Measurements from ENCODE around the gene TRIO. TPM values are rescaled to one million over a fixed set of nuclear protein-coding genes. Genes with fewer than 3 reads are reported as not detected.

The TRIO gene
- total and polyA plus RNA-seq, 2 donors = 35.8 to 233 TPM

GRCh38 chr5:14261856-14262611 lies 118.9 kb downstream of the TRIO start:
- H3K36me3 ChIP-seq (ENCODE audit: insufficient read depth) = no peaks in the 10 kb centered on the region
- no peak for DNase-seq (ENCODE audit: extremely low spot score)
- no peaks in the 10 kb centered on the region for H3K4me1 ChIP-seq (ENCODE audit: insufficient read depth)
- 89% methylated on average over 12 of the region's 12 CpGs for WGBS
- no peak overlapping the region for H3K4me3 ChIP-seq (ENCODE audit: low read depth, low read length)
- H3K27ac ChIP-seq (ENCODE audit: low read depth) = no peak overlapping the region

- Histone ChIP-seq H3K27ac (ENCODE audit: low read depth) (no peak overlapping the region), H3K36me3 (ENCODE audit: insufficient read depth) (no peaks in the 10 kb centered on the region), H3K4me1 (ENCODE audit: insufficient read depth) (no peaks in the 10 kb centered on the region), H3K4me3 (ENCODE audit: low read depth, low read length) (no peak overlapping the region)
- DNase-seq (ENCODE audit: extremely low spot score) = no peak
- WGBS = 96% methylated on average over 1 of the region's 1 CpG
Observed at GRCh38 chr5:14263113-14263512, 120.0 kb downstream of the TRIO start.

GRCh38 chr5:14263699-14264098 lies 120.6 kb downstream of the TRIO start:
- 73% methylated on average over 2 of the region's 2 CpGs for WGBS
- no peak overlapping the region for H3K27ac ChIP-seq (ENCODE audit: low read depth)

GRCh38 chr5:14264605-14265316 lies 121.6 kb downstream of the TRIO start:
- Histone ChIP-seq H3K27ac (ENCODE audit: low read depth) (no peak overlapping the region), H3K4me1 (ENCODE audit: insufficient read depth) (no peaks in the 10 kb centered on the region), H3K36me3 (ENCODE audit: insufficient read depth) (no peaks in the 10 kb centered on the region), H3K4me3 (ENCODE audit: low read depth, low read length) (no peak overlapping the region)
- peak; percentile 85 for DNase-seq (ENCODE audit: extremely low spot score)
- 2% methylated on average over 26 of the region's 26 CpGs for WGBS

More at GRCh38 chr5:14263699-14264098, 120.6 kb downstream of the TRIO start:
- no peaks in the 10 kb centered on the region for H3K4me1 ChIP-seq (ENCODE audit: insufficient read depth)
- DNase-seq (ENCODE audit: extremely low spot score) = no peak
- no peaks in the 10 kb centered on the region for H3K36me3 ChIP-seq (ENCODE audit: insufficient read depth)
- H3K4me3 ChIP-seq (ENCODE audit: low read depth, low read length) = no peak overlapping the region

GRCh38 chr5:14265570-14265969 lies 122.4 kb downstream of the TRIO start:
- H3K4me1 ChIP-seq (ENCODE audit: insufficient read depth) = no peaks in the 10 kb centered on the region

GRCh38 chr5:14266171-14266570 lies 123.0 kb downstream of the TRIO start:
- Histone ChIP-seq H3K36me3 (ENCODE audit: insufficient read depth) (no peaks in the 10 kb centered on the region), H3K27ac (ENCODE audit: low read depth) (no peak overlapping the region), H3K4me1 (ENCODE audit: insufficient read depth) (no peaks in the 10 kb centered on the region), H3K4me3 (ENCODE audit: low read depth, low read length) (no peak overlapping the region)
- no peak for DNase-seq (ENCODE audit: extremely low spot score)
- whole genome bisulfite sequencing = 95% methylated on average over 4 of the region's 4 CpGs

More at GRCh38 chr5:14265570-14265969, 122.4 kb downstream of the TRIO start:
- no peak for DNase-seq (ENCODE audit: extremely low spot score)
- H3K4me3 ChIP-seq (ENCODE audit: low read depth, low read length) = no peak overlapping the region
- WGBS = 55% methylated on average over 2 of the region's 2 CpGs
- H3K36me3 ChIP-seq (ENCODE audit: insufficient read depth) = no peaks in the 10 kb centered on the region
- H3K27ac ChIP-seq (ENCODE audit: low read depth) = no peak overlapping the region

- no peak overlapping the region for H3K27ac ChIP-seq (ENCODE audit: low read depth)
Observed at GRCh38 chr5:14266686-14267085, 123.5 kb downstream of the TRIO start.

GRCh38 chr5:14267166-14267838 lies 124.2 kb downstream of the TRIO start:
- Histone ChIP-seq H3K4me1 (ENCODE audit: insufficient read depth) (no peaks in the 10 kb centered on the region), H3K4me3 (ENCODE audit: low read depth, low read length) (no peak overlapping the region), H3K36me3 (ENCODE audit: insufficient read depth) (no peaks in the 10 kb centered on the region), H3K27ac (ENCODE audit: low read depth) (no peak overlapping the region)
- DNase-seq (ENCODE audit: extremely low spot score) = no peak
- 66% methylated on average over 5 of the region's 5 CpGs for WGBS

More at GRCh38 chr5:14266686-14267085, 123.5 kb downstream of the TRIO start:
- DNase-seq (ENCODE audit: extremely low spot score) = no peak
- no peaks in the 10 kb centered on the region for H3K4me1 ChIP-seq (ENCODE audit: insufficient read depth)
- no peak overlapping the region for H3K4me3 ChIP-seq (ENCODE audit: low read depth, low read length)
- 36% methylated on average over 3 of the region's 3 CpGs for WGBS
- H3K36me3 ChIP-seq (ENCODE audit: insufficient read depth) = no peaks in the 10 kb centered on the region

- 70% methylated on average over 6 of the region's 6 CpGs for WGBS
- H3K4me3 ChIP-seq (ENCODE audit: low read depth, low read length) = no peak overlapping the region
- no peak for DNase-seq (ENCODE audit: extremely low spot score)
- H3K27ac ChIP-seq (ENCODE audit: low read depth) = no peak overlapping the region
- no peaks in the 10 kb centered on the region for H3K4me1 ChIP-seq (ENCODE audit: insufficient read depth)
- H3K36me3 ChIP-seq (ENCODE audit: insufficient read depth) = no peaks in the 10 kb centered on the region
Observed at GRCh38 chr5:14267991-14268708, 125.0 kb downstream of the TRIO start.

- Histone ChIP-seq H3K36me3 (ENCODE audit: insufficient read depth) (no peaks in the 10 kb centered on the region), H3K27ac (ENCODE audit: low read depth) (no peak overlapping the region), H3K4me3 (ENCODE audit: low read depth, low read length) (no peak overlapping the region), H3K4me1 (ENCODE audit: insufficient read depth) (no peaks in the 10 kb centered on the region)
- 49% methylated on average over 5 of the region's 5 CpGs for WGBS
- DNase-seq (ENCODE audit: extremely low spot score) = no peak
Observed at GRCh38 chr5:14268738-14269137, 125.6 kb downstream of the TRIO start.

- H3K4me1 ChIP-seq (ENCODE audit: insufficient read depth) = no peaks in the 10 kb centered on the region
- DNase-seq (ENCODE audit: extremely low spot score) = no peak
- H3K36me3 ChIP-seq (ENCODE audit: insufficient read depth) = no peaks in the 10 kb centered on the region
- no peak overlapping the region for H3K4me3 ChIP-seq (ENCODE audit: low read depth, low read length)
- no peak overlapping the region for H3K27ac ChIP-seq (ENCODE audit: low read depth)
- WGBS = 59% methylated on average over 2 of the region's 2 CpGs
Observed at GRCh38 chr5:14269395-14269794, 126.3 kb downstream of the TRIO start.

GRCh38 chr5:14270209-14270702 lies 127.1 kb downstream of the TRIO start:
- no peak for DNase-seq (ENCODE audit: extremely low spot score)
- no peaks in the 10 kb centered on the region for H3K36me3 ChIP-seq (ENCODE audit: insufficient read depth)
- no peak overlapping the region for H3K27ac ChIP-seq (ENCODE audit: low read depth)
- no peaks in the 10 kb centered on the region for H3K4me1 ChIP-seq (ENCODE audit: insufficient read depth)
- WGBS = 21% methylated on average over 3 of the region's 3 CpGs
- H3K4me3 ChIP-seq (ENCODE audit: low read depth, low read length) = no peak overlapping the region

- no peak overlapping the region for H3K27ac ChIP-seq (ENCODE audit: low read depth)
- no peak for DNase-seq (ENCODE audit: extremely low spot score)
- no peaks in the 10 kb centered on the region for H3K36me3 ChIP-seq (ENCODE audit: insufficient read depth)
- WGBS = 54% methylated on average over 4 of the region's 4 CpGs
- H3K4me3 ChIP-seq (ENCODE audit: low read depth, low read length) = no peak overlapping the region
- no peaks in the 10 kb centered on the region for H3K4me1 ChIP-seq (ENCODE audit: insufficient read depth)
Observed at GRCh38 chr5:14272548-14273205, 129.5 kb downstream of the TRIO start.

Data from urinary bladder (tissue), 4 donors.